ENCODE data around the gene IRF1. TPM values are rescaled to one million over a fixed set of nuclear protein-coding genes. Genes with fewer than 3 reads are reported as not detected.

Gene IRF1
- total and polyA plus RNA-seq, 2 of the 8 experiments (the other 6 are each of a cell fraction or from before 2014, with no cell fraction given): 4.0 to 8.5 TPM

- TF ChIP-seq CHD7 (IDR thresholded peaks at IDR 0.05; ENCODE audit: insufficient replicate concordance, low read length): no peak
- TF ChIP-seq CBX8 (IDR thresholded peaks at IDR 0.05; ENCODE audit: borderline replicate concordance, low read depth, low read length): no peak
- TF ChIP-seq BACH1 (IDR thresholded peaks at IDR 0.05; ENCODE audit: low read length): no peak
- no peak for TF ChIP-seq TAF1 (IDR thresholded peaks at IDR 0.05; ENCODE audit: low read depth, low read length)
- no peak for TF ChIP-seq RNF2 (IDR thresholded peaks at IDR 0.05; ENCODE audit: borderline replicate concordance, low read depth, low read length, missing control alignments, poor library complexity, severe bottlenecking)
- no peak for TF ChIP-seq POLR2AphosphoS5 (IDR thresholded peaks at IDR 0.05; ENCODE audit: low read depth, low read length)
- no peak for TF ChIP-seq SP4 (IDR thresholded peaks at IDR 0.05; ENCODE audit: low read length)
- TF ChIP-seq CBX5 (IDR thresholded peaks at IDR 0.05; ENCODE audit: low read depth, low read length): no peak
- TF ChIP-seq BRCA1 (IDR thresholded peaks at IDR 0.05; ENCODE audit: low read depth, low read length): no peak
- no peak for TF ChIP-seq KDM4A (IDR thresholded peaks at IDR 0.05; ENCODE audit: low read depth, low read length, severe bottlenecking)
- no peak for TF ChIP-seq RAD21 (IDR thresholded peaks at IDR 0.05 in 1 of 2, conservative IDR thresholded peaks at IDR 0.05 in 1 of 2; ENCODE audit: low read depth in 2 of 2, low read length in 2 of 2)
Measured at GRCh38 chr5:132465059-132465707, 25.4 kb downstream of the IRF1 start (continued).

Measured in H1 (cell line).